CD4-positive, alpha-beta T cell treated with Interferon alpha-2 for 1 hour (primary cell): ENCODE data around the gene CHST9.

Experiments
- DNase-seq, 2 donors: peaks; one replicate each; pipeline ENCODE4 v3.0.0-alpha.2; 2020 to 2022

CHST9 gene

DNA sequence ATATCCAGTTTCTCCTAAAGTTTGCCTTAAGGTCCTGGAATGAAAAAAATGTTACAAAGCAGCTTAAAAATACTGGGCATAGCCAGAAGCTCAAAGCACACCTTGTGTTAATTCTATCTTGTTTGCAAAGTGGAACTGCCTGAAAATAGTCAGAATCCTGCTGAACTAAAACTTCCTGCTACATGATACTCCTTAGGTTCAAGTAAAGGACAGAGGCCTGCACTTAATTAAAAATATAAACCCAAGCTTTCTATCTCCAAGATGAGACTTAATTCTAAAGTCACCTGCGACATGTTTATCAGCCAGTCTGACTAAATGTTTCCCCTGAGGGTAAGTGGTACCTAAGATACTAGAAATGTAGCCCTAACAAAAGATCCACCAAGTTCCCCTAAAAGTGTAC lies 103.4 kb downstream of the CHST9 start:
- no peak for DNase-seq

GRCh38 chr18:27075828-27076227 lies 109.3 kb downstream of the CHST9 start:
- DNase-seq = no peak

GRCh38 chr18:27073404-27073830 lies 111.7 kb downstream of the CHST9 start:
- no peak for DNase-seq

GRCh38 chr18:27064673-27065072 lies 120.4 kb downstream of the CHST9 start:
- no peak for DNase-seq

GRCh38 chr18:27062802-27063201 lies 122.3 kb downstream of the CHST9 start:
- DNase-seq = no peak

DNA sequence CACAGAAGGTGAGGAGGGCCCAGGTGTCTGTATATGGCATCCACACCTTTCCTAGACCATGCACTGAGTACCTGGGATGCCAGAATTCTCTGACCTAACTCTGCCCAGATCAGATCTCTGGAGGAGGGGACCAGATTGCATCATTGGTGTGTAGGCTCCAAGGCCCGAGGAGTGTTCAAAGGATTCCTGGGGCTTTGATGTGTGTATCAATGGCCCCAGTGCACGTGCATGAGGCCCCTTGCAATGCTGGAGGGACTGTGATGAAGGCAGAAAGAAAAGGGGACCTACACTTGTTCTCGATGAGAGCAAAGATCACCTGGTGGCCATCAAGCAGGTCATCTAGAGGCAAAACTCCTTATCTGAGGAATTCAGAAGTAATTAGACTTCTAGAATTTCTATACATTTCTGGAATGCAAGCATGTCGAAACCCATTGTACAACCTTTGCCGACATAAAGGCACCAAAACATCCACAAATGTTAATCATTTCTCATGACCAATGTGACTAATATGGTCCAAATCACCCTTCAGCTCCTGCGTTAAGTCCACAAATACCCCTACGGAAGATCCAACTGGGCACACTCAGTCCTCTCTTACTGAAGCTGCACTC lies 123.5 kb downstream of the CHST9 start:
- DNase-seq = no peak

- DNase-seq = no peak
These were observed 127.4 kb downstream of the CHST9 start for GRCh38 chr18:27057519-27058234.

DNA sequence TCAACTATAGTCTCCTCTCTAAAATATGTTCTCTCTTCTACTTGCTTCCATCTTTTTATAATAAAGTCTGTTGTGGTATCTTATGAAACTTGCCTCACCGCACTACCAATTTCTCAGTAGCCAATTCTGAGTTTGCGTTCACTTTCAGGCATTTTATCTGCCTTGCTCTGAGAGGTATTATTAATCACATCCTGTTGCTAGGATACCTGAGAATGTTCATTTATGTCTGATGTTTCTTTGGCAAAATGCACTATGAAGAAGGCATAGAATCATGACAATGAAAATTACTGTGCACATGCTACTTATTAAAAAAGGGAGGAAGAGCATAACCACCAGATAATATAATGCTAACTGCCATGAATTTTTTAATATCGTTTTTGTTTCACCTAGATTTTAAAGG lies 130.2 kb downstream of the CHST9 start:
- DNase-seq = no peak

DNA sequence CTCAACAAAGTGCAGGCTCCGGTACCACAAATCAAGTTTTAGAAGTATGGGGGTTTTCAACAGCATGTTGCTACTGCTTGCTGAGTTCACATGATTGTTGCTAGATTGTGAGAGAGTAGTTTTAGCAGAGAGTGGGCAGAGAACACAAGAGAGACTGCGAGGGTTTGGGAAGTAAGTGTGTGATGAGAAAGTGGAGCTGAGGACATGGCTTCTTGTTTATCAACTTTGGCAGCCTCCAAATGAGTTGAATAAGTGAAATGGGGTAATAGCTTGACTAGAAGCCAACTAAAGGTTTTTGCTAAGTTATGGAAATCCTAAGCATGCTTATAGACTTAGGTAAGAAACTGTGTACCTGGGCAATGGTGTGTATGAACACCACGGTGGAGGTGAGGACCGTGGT lies 135.1 kb downstream of the CHST9 start:
- no peak for DNase-seq

- DNase-seq = no peak
These were observed 139.8 kb downstream of the CHST9 start for GRCh38 chr18:27045342-27045741.

DNA sequence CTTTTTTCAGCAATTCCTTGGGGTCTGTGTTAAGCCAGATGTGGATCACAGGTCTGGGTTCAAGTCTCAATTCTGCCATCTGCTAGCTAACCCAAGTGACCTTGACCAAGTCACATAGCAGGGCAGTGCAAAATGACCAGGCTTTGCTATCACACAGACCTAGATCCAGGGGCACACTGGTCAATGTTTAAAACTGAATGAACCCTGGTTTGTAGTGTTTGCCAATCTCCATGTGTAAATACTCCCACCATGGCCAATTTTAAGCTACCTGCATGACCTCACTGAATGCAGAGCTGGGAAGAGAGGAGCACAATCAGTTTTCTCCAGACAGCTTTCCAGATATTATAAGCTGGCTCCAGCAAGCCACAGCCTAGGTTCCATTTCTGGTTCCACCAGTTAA lies 142.9 kb downstream of the CHST9 start:
- DNase-seq = no peak

DNA sequence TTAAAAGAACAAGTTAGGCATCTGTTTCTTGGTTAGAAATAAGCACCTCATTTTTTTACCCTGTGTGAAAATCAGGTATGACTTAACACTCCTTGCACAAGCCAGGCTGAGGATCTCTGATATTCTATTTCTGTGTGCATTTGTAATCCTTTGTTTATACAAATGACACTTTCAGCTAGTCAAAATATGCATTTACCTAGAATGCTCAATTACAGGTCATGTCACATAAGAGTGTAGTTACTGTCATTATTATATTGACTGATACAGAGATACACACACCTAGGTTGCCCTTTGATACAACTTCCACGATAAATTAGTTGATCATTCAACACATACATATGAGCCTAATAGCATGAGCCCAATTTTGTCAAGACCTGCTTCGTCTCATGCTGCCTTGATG lies 144.3 kb downstream of the CHST9 start:
- no peak for DNase-seq

DNA sequence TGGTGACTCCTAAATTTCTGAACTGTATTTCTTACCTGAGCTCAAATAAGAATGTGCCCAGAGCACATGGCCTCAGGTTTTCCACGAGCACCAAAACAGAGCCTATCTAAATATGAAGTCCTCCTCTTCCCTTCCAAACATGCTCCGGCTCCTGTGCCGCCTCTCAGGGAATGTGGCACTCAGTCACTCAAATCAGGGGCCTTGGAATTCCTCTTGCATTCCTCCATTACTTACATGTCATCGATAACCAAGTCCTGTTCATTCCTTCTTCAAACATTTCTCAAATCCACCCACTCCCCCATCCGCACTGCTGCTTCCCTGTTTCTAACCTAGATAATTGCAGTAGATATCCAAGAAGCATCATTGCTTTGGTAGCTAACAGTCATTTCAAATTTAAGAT lies 151.4 kb downstream of the CHST9 start:
- no peak for DNase-seq

DNA sequence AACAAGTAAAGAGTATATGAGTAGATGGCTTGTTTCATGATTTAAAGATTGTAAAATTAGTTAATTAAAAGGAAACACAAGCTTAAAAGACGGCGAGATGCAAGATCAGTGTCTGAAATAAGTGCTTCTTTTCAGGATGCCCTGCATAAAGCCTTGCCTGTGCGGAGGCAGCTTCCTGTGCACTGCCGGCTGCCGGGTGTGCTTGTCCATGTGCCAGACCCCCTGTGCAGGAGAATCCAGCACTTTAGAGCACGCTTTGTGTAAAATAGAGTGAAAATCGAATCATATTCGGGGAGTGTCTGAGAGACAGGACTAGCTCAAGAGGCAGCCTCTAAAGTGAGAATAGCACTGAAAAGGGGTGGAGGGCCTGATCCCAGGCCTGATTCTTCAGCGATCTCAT lies 154.7 kb downstream of the CHST9 start:
- DNase-seq = no peak

DNA sequence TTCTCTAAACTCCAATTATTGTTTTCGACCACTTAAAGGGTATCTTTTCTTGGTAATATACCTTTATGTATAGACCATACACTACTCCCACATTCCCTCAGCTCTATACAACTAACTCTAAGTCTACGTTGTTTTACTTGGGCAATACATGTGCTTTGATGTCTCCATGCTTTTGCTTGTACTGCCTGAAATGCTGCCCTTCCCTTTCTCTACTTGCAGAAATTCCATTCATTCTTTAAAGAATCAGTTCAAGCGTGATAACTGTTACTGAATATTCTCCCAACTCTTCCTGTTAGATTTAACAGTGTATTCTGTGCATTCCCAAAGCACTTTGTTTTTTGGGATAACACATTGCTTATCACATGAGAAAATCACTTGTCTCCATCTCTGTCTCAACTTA lies 162.6 kb downstream of the CHST9 start:
- DNase-seq = no peak

GRCh38 chr18:27017901-27018500 lies 167.1 kb downstream of the CHST9 start:
- no peak for DNase-seq

DNA sequence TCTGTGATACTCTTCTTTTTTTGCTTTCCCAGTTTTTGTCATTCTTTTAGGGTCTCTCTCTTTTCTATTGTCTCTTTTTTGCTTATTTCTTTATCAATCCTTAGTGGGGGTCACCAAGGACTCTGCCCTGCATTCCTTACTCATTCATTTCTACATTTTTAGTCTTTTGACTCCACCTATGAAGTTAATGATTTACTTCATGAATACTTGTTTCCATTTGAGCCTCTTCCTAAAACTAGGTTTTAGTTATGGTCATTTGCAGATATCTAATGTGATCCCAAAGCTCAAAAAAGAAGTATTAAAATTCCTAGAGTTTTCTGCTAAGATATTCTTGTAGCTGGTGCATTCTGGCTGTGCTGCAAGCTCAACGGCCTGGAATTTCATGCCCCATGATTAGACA lies 170.3 kb downstream of the CHST9 start:
- no peak for DNase-seq

DNA sequence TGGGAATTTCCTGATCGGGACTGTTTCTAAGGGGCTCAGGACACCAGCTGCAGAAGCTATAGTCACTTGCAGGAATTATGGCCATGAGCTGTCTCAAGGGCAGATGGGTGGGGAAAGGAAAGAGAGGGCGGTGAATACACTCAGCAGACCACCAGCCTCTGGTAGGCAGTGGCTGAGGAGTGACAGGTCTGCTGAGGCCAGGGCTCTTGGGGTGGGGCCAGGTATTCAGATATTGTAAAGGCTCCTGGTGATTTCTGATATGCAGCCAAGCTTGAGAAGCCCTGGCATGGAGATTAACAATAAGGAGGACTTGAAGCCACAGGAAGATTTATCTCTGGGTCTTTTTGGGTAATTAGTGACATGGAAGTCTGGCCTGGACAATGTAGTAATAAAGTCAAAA lies 174.3 kb downstream of the CHST9 start:
- no peak for DNase-seq

DNA sequence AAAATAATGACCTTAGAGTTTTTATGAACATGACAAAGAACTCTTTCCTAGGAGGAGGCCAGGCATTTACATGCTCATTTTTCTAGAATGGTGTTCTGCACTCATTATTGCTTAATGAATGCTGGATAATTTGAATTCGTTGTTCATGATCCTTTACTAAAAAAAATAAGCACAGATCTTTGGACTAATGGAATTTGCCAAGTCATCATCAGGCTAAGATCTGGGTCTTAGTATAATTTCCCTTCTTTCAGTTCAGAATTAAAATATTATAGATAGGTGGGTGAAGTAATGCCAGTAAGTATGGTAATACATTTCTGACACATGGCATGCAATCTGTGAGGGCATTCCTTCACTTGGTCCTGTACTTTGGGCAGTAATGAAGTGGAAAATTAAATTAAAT lies 175.8 kb downstream of the CHST9 start:
- DNase-seq = no peak

DNA sequence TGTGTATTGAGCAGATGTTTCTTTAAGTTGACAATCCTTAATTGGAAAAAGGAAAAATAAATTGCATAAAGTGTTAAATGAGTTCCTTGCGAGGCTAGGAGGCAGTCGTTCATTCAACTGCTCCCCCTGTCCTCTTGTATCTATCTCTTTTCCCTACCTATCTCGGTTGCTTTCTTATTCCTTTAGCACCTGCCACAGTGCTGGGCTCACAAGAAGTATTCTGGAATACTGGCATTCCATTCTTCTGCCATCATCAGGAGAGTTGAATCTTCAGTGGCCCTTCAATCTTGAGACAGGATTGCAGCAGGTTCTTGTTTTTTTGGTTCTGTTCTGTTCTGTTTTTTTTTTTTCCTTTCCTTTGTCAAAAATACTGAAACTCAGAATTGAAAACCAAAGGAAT lies 176.5 kb downstream of the CHST9 start:
- no peak for DNase-seq

- DNase-seq = no peak
These were observed 177.2 kb downstream of the CHST9 start for GRCh38 chr18:27007880-27008279.

DNA sequence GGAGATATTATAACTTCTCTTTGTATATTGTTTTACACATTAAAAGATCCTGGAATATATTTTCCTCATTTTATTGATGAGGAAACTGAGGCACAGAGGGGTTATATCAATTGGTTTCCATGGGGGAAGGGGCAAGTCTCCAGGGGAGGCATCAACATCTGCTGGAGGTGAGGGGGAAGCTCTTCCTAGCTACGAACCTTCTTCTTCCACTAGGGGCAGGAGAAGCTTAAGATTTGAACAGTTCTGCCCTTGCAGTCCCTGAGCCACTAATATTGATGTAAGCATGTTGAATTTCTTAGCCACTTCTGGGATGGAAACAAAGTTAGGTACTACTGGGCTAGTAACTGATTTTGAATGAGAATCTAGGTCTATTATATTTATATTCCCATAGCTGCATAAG lies 179.5 kb downstream of the CHST9 start:
- DNase-seq = no peak

DNA sequence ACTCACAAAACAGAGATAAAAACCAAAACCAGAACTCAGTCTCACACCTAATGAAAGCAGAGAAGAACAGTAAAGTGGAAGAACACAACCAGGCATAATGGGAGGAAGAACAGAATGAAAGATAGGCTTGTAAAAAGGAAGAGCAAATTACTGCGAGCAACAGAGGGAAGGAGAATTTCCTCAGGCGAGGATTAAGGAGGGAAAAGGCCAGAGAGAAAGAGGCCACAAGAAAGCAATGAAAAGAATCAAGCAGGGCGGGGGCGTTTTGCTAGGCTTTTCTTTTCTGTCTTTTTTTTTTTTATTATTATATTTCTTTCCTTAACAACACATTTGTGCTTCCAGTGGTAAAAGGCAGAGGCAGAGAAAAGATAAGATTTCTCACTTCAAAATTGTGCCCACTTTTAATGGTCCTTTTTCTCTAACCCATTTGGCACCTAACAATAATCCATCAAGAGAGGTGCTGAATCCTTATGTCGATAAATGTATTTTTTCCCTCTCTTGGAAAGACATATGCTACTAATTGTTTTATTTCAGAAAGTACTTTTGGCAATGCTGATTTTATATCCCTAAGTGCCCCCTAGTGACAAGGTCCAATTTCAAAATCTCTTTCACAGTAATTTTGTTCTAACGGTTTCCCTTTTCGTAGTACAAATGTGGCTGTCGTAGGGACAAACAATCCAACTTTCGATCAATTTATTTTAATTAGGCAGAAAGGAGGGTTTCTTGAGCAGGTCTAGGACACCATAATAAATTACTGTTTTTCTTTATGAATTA lies 180.9 kb downstream of the CHST9 start:
- DNase-seq = no peak

- no peak for DNase-seq
These were observed 185.3 kb downstream of the CHST9 start for GRCh38 chr18:26999797-27000196.
